Choroid plexus epithelial cell (primary cell): Measurements from ENCODE around the gene LDOC1.
"Not testable (repeated sequence)": the region's sequence is repeated elsewhere in the genome, so short reads cannot be mapped to it uniquely, and the experiment has no call there.

ENCODE experiments used
- DNase-seq: peaks from one replicate; pipeline ENCODE4 v3.0.0-alpha.2; 2010; ENCODE audit warnings: low read depth
- H3K4me3 ChIP-seq: 2 replicates; pipeline ENCODE4 v1.5.1; 2011; ENCODE audit warnings: low read depth, mild to moderate bottlenecking, control low read depth, low read length, moderate library complexity
- CTCF ChIP-seq: conservative IDR thresholded peaks from 2 replicates; pipeline ENCODE4 v1.5.1; 2011; ENCODE audit warnings: low read depth, mild to moderate bottlenecking, control low read depth, inconsistent platforms, low read length, moderate library complexity

LDOC1 gene

GRCh38 chrX:141176586-141177451, at the start of gene LDOC1:
TSS of gene LDOC1 (minus strand) at chrX:141177129. CDS start at chrX:141177021, 108 bp downstream.
- peak within 1 kb of the TSS; percentile 69 for H3K4me3 ChIP-seq
- no peak for TF ChIP-seq CTCF
- DNase-seq = peak; percentile 74

GRCh38 chrX:141221611-141222010, 44.7 kb upstream of the LDOC1 start:
- no peak for DNase-seq
- no peak for TF ChIP-seq CTCF
- H3K4me3 ChIP-seq = no peak overlapping the region

GRCh38 chrX:141220342-141221008, 43.5 kb upstream of the LDOC1 start:
- peak; percentile 69 for DNase-seq
- TF ChIP-seq CTCF = no peak
- H3K4me3 ChIP-seq = no peak overlapping the region

GRCh38 chrX:141214196-141214595, 37.3 kb upstream of the LDOC1 start:
- H3K4me3 ChIP-seq = no peak overlapping the region
- DNase-seq = no peak
- TF ChIP-seq CTCF = no peak

GRCh38 chrX:141201962-141202361, 25.0 kb upstream of the LDOC1 start:
- H3K4me3 ChIP-seq = no peak overlapping the region
- TF ChIP-seq CTCF = no peak
- DNase-seq = no peak

- not testable (repeated sequence) for H3K4me3 ChIP-seq, DNase-seq
These were observed 11.6 kb upstream of the LDOC1 start for GRCh38 chrX:141188573-141188972.

- no peak overlapping the region for H3K4me3 ChIP-seq
These were observed 8.4 kb upstream of the LDOC1 start for GRCh38 chrX:141185366-141185765.

More at GRCh38 chrX:141185366-141185765, 8.4 kb upstream of the LDOC1 start:
- TF ChIP-seq CTCF = no peak
- DNase-seq = no peak
